Uterus (tissue), 2 donors: Measurements from ENCODE around the gene GAS7.

Source experiments
- CTCF ChIP-seq, 4 experiments: fragments of 200-600 bp in 2 of 4; fragments of 450-650 bp in 2 of 4; sonication (generic) in 2 of 4; IDR thresholded peaks; one replicate each; pipeline ENCODE4 v1.5.1; 2016 to 2019; ENCODE audit warnings: antibody characterized with exemption in 4 of 4, mild to moderate bottlenecking in 2 of 4, moderate library complexity in 1 of 4
- POLR2A ChIP-seq, 2 donors: fragments of 450-650 bp; IDR thresholded peaks; one replicate each; pipeline ENCODE4 v1.6.1; 2016; ENCODE audit warnings: antibody characterized with exemption in 2 of 2, mild to moderate bottlenecking in 1 of 2, moderate library complexity in 1 of 2

- no peak for TF ChIP-seq CTCF (IDR thresholded peaks at IDR 0.05)
- no peak for TF ChIP-seq POLR2A (IDR thresholded peaks at IDR 0.05)
These were observed 41.3 kb downstream of the GAS7 start for GRCh38 chr17:10156948-10157607.
